ENCODE measurements around the gene CMAS. TPM values are rescaled to one million over a fixed set of nuclear protein-coding genes. Genes with fewer than 3 reads are reported as not detected.
A peak's percentile ranks its signal among the peaks of the same experiment; 100 is the strongest.
"Not testable (repeated sequence)": the region's sequence is repeated elsewhere in the genome, so short reads cannot be mapped to it uniquely, and the experiment has no call there.

Gene CMAS
- total RNA-seq, 1 donor from 2014 or later = 35.1 TPM

DNA sequence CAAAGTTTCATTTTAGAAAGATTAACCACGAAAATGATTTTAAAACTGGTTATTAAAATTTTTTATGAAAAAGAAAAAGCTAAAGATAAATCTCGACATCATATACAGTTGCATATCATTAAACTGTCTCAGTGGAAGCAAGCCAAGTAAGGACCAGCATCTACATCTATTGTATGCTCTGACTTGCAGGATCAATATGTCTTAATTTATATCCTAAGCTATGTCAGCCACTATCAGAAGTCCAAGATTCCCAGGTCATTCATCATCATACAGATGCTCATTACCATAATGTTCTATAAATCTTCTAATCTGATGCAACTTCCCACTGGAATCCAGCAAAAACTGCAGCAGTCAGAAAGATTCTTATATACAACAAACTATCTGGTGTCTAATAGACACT lies 43.5 kb downstream of the CMAS start:
- intact Hi-C loops (cut with DNase I) = no loop called here
- ATAC-seq (ENCODE audit: poor library complexity) (no peak), DNase-seq (no peak)

- ATAC-seq (ENCODE audit: poor library complexity); intact Hi-C loops (cut with DNase I); DNase-seq: not testable (repeated sequence)
These were observed 53.0 kb downstream of the CMAS start for GRCh38 chr12:22099062-22099461.

DNA sequence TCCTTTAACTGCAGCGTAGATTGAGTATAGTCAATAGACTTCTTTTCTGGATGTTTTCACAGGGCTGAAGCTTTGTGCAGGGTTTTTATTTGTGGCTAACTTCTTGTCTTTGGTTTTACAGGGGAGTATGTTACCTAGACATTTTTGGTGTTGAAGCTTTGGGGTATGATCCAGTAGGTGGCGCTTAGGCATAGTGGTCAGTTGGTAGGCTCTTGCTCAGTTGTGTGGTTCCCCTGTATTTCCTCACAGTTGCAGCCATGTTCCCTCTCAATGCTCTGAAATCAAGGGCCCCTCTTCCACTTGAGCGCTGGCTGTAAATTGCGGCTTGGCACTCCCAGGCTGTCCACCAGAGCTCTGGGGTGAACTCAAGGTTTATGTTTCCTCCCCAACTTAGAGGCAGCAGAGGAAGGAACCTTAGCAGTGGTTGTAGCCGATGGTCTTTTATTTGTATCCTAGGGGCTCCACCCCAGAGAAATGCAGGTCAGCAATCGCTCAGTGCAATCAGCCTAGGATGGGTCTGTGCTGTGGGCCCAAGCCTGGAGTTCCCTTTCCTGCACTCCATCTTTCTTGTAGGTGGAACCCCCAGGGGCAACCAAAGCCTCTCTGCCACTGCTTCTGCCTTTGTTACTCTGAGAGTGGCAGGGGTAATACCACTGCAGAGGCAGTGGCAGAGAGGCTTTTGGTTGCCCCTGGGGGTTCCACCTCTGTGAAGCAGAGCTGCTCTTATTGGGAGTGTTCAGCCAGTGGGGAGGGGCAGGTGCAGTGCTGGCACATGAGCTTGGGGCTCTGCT lies 55.1 kb downstream of the CMAS start:
- ATAC-seq (ENCODE audit: poor library complexity) (peak; percentile 85), DNase-seq (no peak)
- intact Hi-C loops (cut with DNase I) = loop anchor here (5.0 kb wide), 2 partner anchors 231 to 341 kb away; partner anchors contain the start of gene ST8SIA1

DNA sequence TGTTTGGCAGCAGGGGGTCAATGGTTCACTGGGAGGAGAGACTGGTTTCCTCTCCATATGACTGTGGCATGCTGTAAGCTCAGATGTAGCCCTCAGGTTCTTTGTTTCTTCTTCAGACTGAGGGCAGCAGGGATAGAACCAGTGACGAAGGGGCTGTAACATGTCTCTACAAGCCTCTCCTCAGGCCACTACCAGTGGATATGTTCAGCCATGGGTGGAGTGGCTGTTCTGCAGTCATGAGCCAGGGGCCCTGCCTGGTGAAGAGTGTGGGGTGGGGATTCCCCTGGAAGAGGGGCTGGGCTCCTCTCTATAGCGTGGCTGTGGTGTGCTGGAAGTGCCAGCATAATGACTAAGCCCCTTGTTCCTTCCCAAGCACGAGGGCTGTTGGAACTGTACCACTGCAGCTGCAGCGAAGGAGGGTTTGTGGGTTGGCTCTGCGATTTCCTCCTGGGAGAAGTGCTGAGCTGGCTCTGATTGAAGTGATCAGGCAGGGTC lies 55.8 kb downstream of the CMAS start:
- DNase-seq (peak; percentile 55), ATAC-seq (ENCODE audit: poor library complexity) (peak; percentile 67)
- intact Hi-C loops (cut with DNase I) = loop anchor here (5.0 kb wide), 2 partner anchors 231 to 341 kb away; partner anchors contain the start of gene ST8SIA1

GRCh38 chr12:22103418-22103817 lies 57.4 kb downstream of the CMAS start:
- intact Hi-C loops (cut with DNase I) = loop anchor here (5.0 kb wide), 2 partner anchors 229 to 339 kb away; partner anchors contain the start of gene ST8SIA1
- no peak for ATAC-seq (ENCODE audit: poor library complexity)
- no peak for DNase-seq

DNA sequence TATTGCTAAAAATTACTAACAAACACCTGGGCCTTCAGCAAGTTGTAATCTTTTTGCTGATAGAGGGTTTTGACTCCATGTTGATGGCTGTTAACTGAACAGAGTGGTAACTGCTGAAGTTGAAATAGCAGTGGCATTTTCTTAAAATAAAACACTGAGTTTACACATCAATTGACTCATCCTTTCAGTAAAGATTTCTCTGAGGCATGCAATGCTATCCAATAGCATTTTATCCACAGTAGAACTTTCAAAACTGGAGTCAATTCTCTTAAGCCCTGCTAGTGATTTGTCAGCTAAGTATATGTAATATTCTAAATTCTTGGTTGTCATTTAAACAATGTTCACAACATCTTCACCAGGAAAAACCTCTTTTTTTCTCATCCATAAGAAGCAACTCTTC lies 59.5 kb downstream of the CMAS start:
- DNase-seq = no peak
- no peak for ATAC-seq (ENCODE audit: poor library complexity)
- intact Hi-C loops (cut with DNase I) = no loop called here

GRCh38 chr12:22110176-22110575 lies 64.2 kb downstream of the CMAS start:
- intact Hi-C loops (cut with DNase I) = no loop called here
- no peak for DNase-seq
- no peak for ATAC-seq (ENCODE audit: poor library complexity)

Other genes starting within 250 kb of the CMAS start
- gene ABCC9, start 104.8 kb upstream of the CMAS start, total RNA-seq = 77.6 TPM

Data from Right ventricle myocardium superior (tissue), 1 donor.